Bone marrow (tissue), 2 donors: Measurements from ENCODE around the gene LRRC41.
"Not testable (repeated sequence)": the region's sequence is repeated elsewhere in the genome, so short reads cannot be mapped to it uniquely, and the experiment has no call there.

Source experiments
- DNase-seq, 2 donors: peaks; one replicate each; lab custom pipeline; 2025; lab: John Stamatoyannopoulos, UW

Gene LRRC41

GRCh38 chr1:46244656-46245371, 58.6 kb downstream of the LRRC41 start:
- DNase-seq, result no peak

- not testable (repeated sequence) for DNase-seq
These were observed 59.6 kb downstream of the LRRC41 start for GRCh38 chr1:46243831-46244230.

GRCh38 chr1:46242918-46243317, 60.5 kb downstream of the LRRC41 start:
- DNase-seq, result no peak

GRCh38 chr1:46241733-46242132, 61.7 kb downstream of the LRRC41 start:
- DNase-seq, result not testable (repeated sequence)

- not testable (repeated sequence) for DNase-seq
These were observed 64.6 kb downstream of the LRRC41 start for GRCh38 chr1:46238865-46239264.

GRCh38 chr1:46236882-46237281, 66.5 kb downstream of the LRRC41 start:
- no peak for DNase-seq

GRCh38 chr1:46231231-46231630, 72.2 kb downstream of the LRRC41 start:
- not testable (repeated sequence) for DNase-seq
